H1 (cell line): ENCODE measurements around the gene KRT85. TPM values are rescaled to one million over a fixed set of nuclear protein-coding genes. Genes with fewer than 3 reads are reported as not detected.

Source experiments
- CTCF ChIA-PET: fragments of 300-600 bp; sonication (Branson Sonifier 250); formaldehyde crosslinking; loops from one replicate; lab custom pipeline; 2021; ENCODE audit not compliant: partially characterized antibody; lab: Charles Lee
- POLR2A ChIA-PET: fragments of 300-600 bp; sonication (Branson Sonifier 250); formaldehyde crosslinking; loops from one replicate; lab custom pipeline; 2021; ENCODE audit warnings: inconsistent platforms; ENCODE audit not compliant: partially characterized antibody; lab: Charles Lee
- DNase-seq, 2 experiments: peaks; one replicate each; pipeline versions ENCODE4 v3.0.0 to v3.0.0-alpha.2; 2010 to 2022; ENCODE audit warnings: low spot score in 2 of 2, low read depth in 1 of 2, mixed read lengths in 1 of 2
- FAIRE-seq: peaks from 2 replicates; lab custom pipeline; 2011; peaks lifted over from hg19 to GRCh38; lab: Jason Lieb, UNC
- H2AFZ ChIP-seq: 2 replicates; pipeline ENCODE4 v1.8.1; 2012; ENCODE audit warnings: low read length, inconsistent platforms
- H2AK5ac ChIP-seq: 2 replicates; pipeline ENCODE4 v1.6.1; 2013; ENCODE audit warnings: low read depth, low read length
- H2BK120ac ChIP-seq: replicated peaks from 2 replicates; pipeline ENCODE3; 2013; ENCODE audit warnings: low read depth, low read length, inconsistent platforms
- H2BK12ac ChIP-seq: 2 replicates; pipeline ENCODE4 v1.6.1; 2013; ENCODE audit warnings: low read depth, low read length
- H2BK15ac ChIP-seq: 2 replicates; pipeline ENCODE4 v1.6.1; 2013; ENCODE audit warnings: low read length
- H2BK20ac ChIP-seq: 2 replicates; pipeline ENCODE4 v1.6.1; 2013; ENCODE audit warnings: low read length
- H2BK5ac ChIP-seq: 2 replicates; pipeline ENCODE4 v1.6.1; 2013; ENCODE audit warnings: low read depth, low read length
- H3K14ac ChIP-seq: 2 replicates; pipeline ENCODE4 v1.6.1; 2013; ENCODE audit warnings: inconsistent platforms; ENCODE audit not compliant: insufficient read length
- H3K18ac ChIP-seq: 2 replicates; pipeline ENCODE4 v1.6.1; 2013; ENCODE audit warnings: low read length; ENCODE audit errors: extremely low read depth
- H3K23ac ChIP-seq: 2 replicates; pipeline ENCODE4 v1.6.1; 2013; ENCODE audit warnings: inconsistent platforms; ENCODE audit not compliant: insufficient read length
- H3K23me2 ChIP-seq: 2 replicates; pipeline ENCODE4 v1.6.1; 2013; ENCODE audit warnings: low read depth, low read length
- H3K27ac ChIP-seq: 2 replicates; pipeline ENCODE4 v1.6.1; 2011; ENCODE audit warnings: low read depth, low read length, inconsistent platforms
- H3K27me3 ChIP-seq, 4 experiments: replicated peaks in 1 of 4; 1 replicate in 1 of 4; 2 replicates in 3 of 4; pipeline versions ENCODE4 v1.6.1 to v1.8.1; 2011 to 2013; ENCODE audit warnings: low read length in 3 of 4, mild to moderate bottlenecking in 3 of 4, inconsistent platforms in 2 of 4, mixed read lengths in 2 of 4, moderate library complexity in 1 of 4; ENCODE audit not compliant: control insufficient read depth in 3 of 4, insufficient read depth in 3 of 4; ENCODE audit errors: extremely low read depth in 1 of 4
- H3K36me3 ChIP-seq, 4 experiments: 2 replicates each; pipeline versions ENCODE4 v1.6.1 to v1.8.1; 2011 to 2013; ENCODE audit warnings: mild to moderate bottlenecking in 4 of 4, low read length in 3 of 4, moderate library complexity in 2 of 4, control low read depth in 1 of 4, inconsistent platforms in 1 of 4; ENCODE audit not compliant: insufficient read depth in 4 of 4, control insufficient read depth in 2 of 4
- H3K4ac ChIP-seq: replicated peaks from 2 replicates; pipeline ENCODE3; 2013; ENCODE audit warnings: low read length, low read depth, mixed read lengths, inconsistent platforms; ENCODE audit not compliant: insufficient read length
- H3K4me1 ChIP-seq, 4 experiments: replicated peaks in 1 of 4; 1 replicate in 1 of 4; 2 replicates in 3 of 4; pipeline versions ENCODE4 v1.6.1 to v1.8.1; 2011 to 2013; ENCODE audit warnings: low read length in 3 of 4, inconsistent platforms in 2 of 4, mixed read lengths in 1 of 4; ENCODE audit not compliant: insufficient read depth in 4 of 4, control insufficient read depth in 3 of 4
- H3K4me2 ChIP-seq, 2 experiments: 2 replicates each; pipeline versions ENCODE4 v1.6.1 to v1.8.1; 2011 to 2013; ENCODE audit warnings: low read depth in 2 of 2, low read length in 2 of 2, control low read depth in 1 of 2, inconsistent platforms in 1 of 2, mild to moderate bottlenecking in 1 of 2; ENCODE audit not compliant: insufficient read depth in 1 of 2
- H3K4me3 ChIP-seq, 4 experiments: fragments of 200-600, 300-600 bp in 1 of 4; sonication (generic), shearing (Covaris generic), sonication (Bioruptor Twin) in 1 of 4; 2 replicates each; pipeline versions ENCODE4 v1.5.1 to v1.8.1; 2011 to 2016; ENCODE audit warnings: low read length in 4 of 4, low read depth in 3 of 4, control low read depth in 2 of 4, inconsistent platforms in 2 of 4, mild to moderate bottlenecking in 2 of 4, mixed read lengths in 1 of 4, moderate library complexity in 1 of 4; ENCODE audit not compliant: insufficient read depth in 2 of 4; ENCODE audit errors: extremely low read depth in 1 of 4
- H3K56ac ChIP-seq: replicated peaks from 2 replicates; pipeline ENCODE3; 2013; ENCODE audit warnings: low read depth, mild to moderate bottlenecking, mixed read lengths, low read length, inconsistent platforms; ENCODE audit not compliant: insufficient read length
- H3K79me1 ChIP-seq: 2 replicates; pipeline ENCODE4 v1.6.1; 2013; ENCODE audit warnings: low read depth, low read length, control low read depth
- H3K79me2 ChIP-seq, 2 experiments: 2 replicates each; pipeline versions ENCODE4 v1.6.1 to v1.8.1; 2012 to 2013; ENCODE audit warnings: low read length in 2 of 2, mild to moderate bottlenecking in 2 of 2, inconsistent platforms in 1 of 2; ENCODE audit not compliant: insufficient read depth in 2 of 2, control insufficient read depth in 1 of 2
- H3K9ac ChIP-seq, 4 experiments: replicated peaks in 1 of 4; 1 replicate in 1 of 4; 2 replicates in 3 of 4; pipeline versions ENCODE4 v1.6.1 to v1.8.1; 2011 to 2013; ENCODE audit warnings: low read depth in 3 of 4, low read length in 3 of 4, control low read depth in 2 of 4, mild to moderate bottlenecking in 2 of 4, moderate library complexity in 2 of 4, inconsistent platforms in 1 of 4; ENCODE audit errors: extremely low read depth in 1 of 4
- H3K9me3 ChIP-seq, 2 experiments: 2 replicates each; pipeline versions ENCODE4 v1.6.1 to v1.8.1; 2012 to 2013; ENCODE audit warnings: mild to moderate bottlenecking in 2 of 2, moderate library complexity in 2 of 2, control low read depth in 1 of 2, inconsistent platforms in 1 of 2, low read depth in 1 of 2, low read length in 1 of 2, mixed read lengths in 1 of 2; ENCODE audit not compliant: insufficient read depth in 2 of 2
- H4K20me1 ChIP-seq, 2 experiments: replicated peaks in 1 of 2; 2 replicates each; pipeline versions ENCODE3 to v1.8.1; 2011 to 2013; ENCODE audit warnings: inconsistent platforms in 2 of 2, low read length in 2 of 2, mild to moderate bottlenecking in 1 of 2; ENCODE audit not compliant: insufficient read depth in 2 of 2, control insufficient read depth in 1 of 2
- H4K5ac ChIP-seq: 2 replicates; pipeline ENCODE4 v1.6.1; 2013; ENCODE audit warnings: low read length, low read depth, mixed read lengths, inconsistent platforms; ENCODE audit not compliant: insufficient read length
- H4K8ac ChIP-seq: 2 replicates; pipeline ENCODE4 v1.8.0; 2013; ENCODE audit warnings: mild to moderate bottlenecking, moderate library complexity, low read length, inconsistent platforms; ENCODE audit not compliant: insufficient read depth; ENCODE audit errors: extremely low read depth
- H4K91ac ChIP-seq: replicated peaks from 2 replicates; pipeline ENCODE3; 2013; ENCODE audit warnings: low read length, mixed read lengths, inconsistent platforms; ENCODE audit not compliant: insufficient read length
- CBX8 ChIP-seq: fragments of 300-800, 300-1000 bp; sonication (generic); IDR thresholded peaks from 2 replicates; pipeline ENCODE4 v1.7.1; 2016; ENCODE audit warnings: low read depth, low read length, borderline replicate concordance
- EZH2 ChIP-seq: fragments of 200-600 bp; sonication (generic); IDR thresholded peaks from 2 replicates; pipeline ENCODE4 v1.7.1; 2012; ENCODE audit warnings: low read depth, mild to moderate bottlenecking, moderate library complexity, low read length, inconsistent platforms; ENCODE audit not compliant: severe bottlenecking
- KDM4A ChIP-seq: IDR thresholded peaks from one replicate; pipeline ENCODE4 v1.7.1; 2012; ENCODE audit warnings: low read depth, mild to moderate bottlenecking, moderate library complexity, low read length, inconsistent platforms; ENCODE audit not compliant: severe bottlenecking
- MAFK ChIP-seq: IDR thresholded peaks from 2 replicates; pipeline ENCODE4 v1.6.1; 2012; ENCODE audit warnings: low read depth, mild to moderate bottlenecking, improper control_type of control experiment, low read length
- SAP30 ChIP-seq: fragments of 300-600 bp; sonication (generic); IDR thresholded peaks from 2 replicates; pipeline ENCODE4 v1.7.1; 2012; ENCODE audit warnings: low read length, moderate library complexity, mild to moderate bottlenecking, inconsistent platforms; ENCODE audit not compliant: insufficient read depth, insufficient replicate concordance
- SRF ChIP-seq: IDR thresholded peaks from 2 replicates; pipeline ENCODE4 v1.6.1; 2011; ENCODE audit warnings: mild to moderate bottlenecking, low read depth, low read length, moderate library complexity
- TCF12 ChIP-seq: IDR thresholded peaks from 2 replicates; pipeline ENCODE4 v1.6.1; 2011; ENCODE audit warnings: low read depth, mild to moderate bottlenecking, low read length
- WGBS, 2 experiments: shearing (Covaris generic) in 1 of 2; methylation state at CpG; one replicate each; pipeline versions ENCODE4 v1.1.6 to v1.1.7; 2013 to 2015; ENCODE audit warnings: low lambda C conversion rate in 2 of 2, mixed read lengths in 2 of 2, inconsistent platforms in 1 of 2, low coverage in 1 of 2, missing lambda C conversion rate in 1 of 2; ENCODE audit not compliant: insufficient replicate concordance in 2 of 2, insufficient coverage in 1 of 2, insufficient read length in 1 of 2; ENCODE audit errors: extremely low coverage in 1 of 2, missing lambda C conversion rate in 1 of 2; 5-methylcytosine and 5-hydroxymethylcytosine counted together
- polyA plus RNA-seq, 7 experiments: library from polyadenylated mRNA; depleted of rRNA in 3 of 7; stranded (reverse) in 5 of 7; unstranded in 2 of 7; fragments of >200 nt in 5 of 7; fragments of 200-250 nt in 2 of 7; gene quantifications; 1 replicate in 5 of 7; 2 replicates in 1 of 7; 4 replicates in 1 of 7; pipeline versions ENCODE4 v1.2.1 to v1.2.3, GENCODE V29; 2011 to 2013; ENCODE audit warnings: missing spikeins in 2 of 7, mixed read lengths in 2 of 7
- total RNA-seq: library from RNA; stranded (reverse); fragmentation: NEBNext Ultra II Directional; extraction: Animal tissue kit (Norgen Biotek cat#: 25700); gene quantifications from 2 replicates; pipeline ENCODE4 v1.2.1, GENCODE V29; 2021

Gene KRT85
- total and polyA plus RNA-seq, 2 of the 8 experiments (the other 6 are each of a cell fraction or from before 2014, with no cell fraction given), result not detected

GRCh38 chr12:52389313-52390207 is 22.3 kb upstream of the KRT85 start:
- Histone ChIP-seq H3K4me1 (peaks cover 0 to 7% (median 1%) of the 10 kb centered on the region in 4 experiments; a peak in 2 of 7 replicates), H3K4me2 (no peak overlapping the region), H3K27me3 (no peaks in the 10 kb centered on the region), H3K4ac (no peak overlapping the region)
- TF ChIP-seq CBX8 (no peak), EZH2 (no peak), SAP30 (no peak), MAFK (no peak), SRF (no peak), KDM4A (no peak), TCF12 (no peak)
- TF ChIP-seq, all 59 proteins: peak for 0
- FAIRE-seq, result no peak
- no peaks in the 10 kb centered on the region for H3K36me3 ChIP-seq
- no peak overlapping the region for H4K5ac ChIP-seq
- ChIA-PET POLR2A (no interaction called here), CTCF (interaction anchor here (0.9 to 11.3 kb wide), 17 partner anchors 9 to 490 kb away, joined by 3 to 112 read pairs (median 8); partner anchors contain the start of gene KRT73)
- no peaks in the 10 kb centered on the region for H3K23me2 ChIP-seq
- H4K8ac ChIP-seq, result no peak overlapping the region
- no peak overlapping the region for H2BK120ac ChIP-seq
- no peak overlapping the region for H2BK5ac ChIP-seq
- H3K56ac ChIP-seq, result no peak overlapping the region
- 76% methylated on average over 9 of the region's 9 CpGs; no CpG with 5 or more reads in 1 of the 2 experiments for WGBS, 2 experiments
- H2BK20ac ChIP-seq, result no peak overlapping the region
- H3K9ac ChIP-seq, result no peak overlapping the region
- H3K79me2 ChIP-seq, result no peaks in the 10 kb centered on the region
- H3K23ac ChIP-seq, result no peak overlapping the region
- H2BK12ac ChIP-seq, result no peak overlapping the region
- no peak overlapping the region for H4K91ac ChIP-seq
- no peak overlapping the region for H2AFZ ChIP-seq
- H2BK15ac ChIP-seq, result peak overlapping the region; percentile 61; the same call in 1 of the 2 replicates
- no peak overlapping the region for H2AK5ac ChIP-seq
- no peaks in the 10 kb centered on the region; the same call in 1 of the 2 replicates for H3K79me1 ChIP-seq
- no peaks in the 10 kb centered on the region for H3K9me3 ChIP-seq
- H3K18ac ChIP-seq, result no peak overlapping the region
- no peaks in the 10 kb centered on the region for H4K20me1 ChIP-seq
- H3K27ac ChIP-seq, result no peak overlapping the region
- H3K4me3 ChIP-seq, result no peak overlapping the region
- no peak overlapping the region for H3K14ac ChIP-seq
- DNase-seq, result no peak
